Loucy (cell line): Measurements from ENCODE around the gene C12orf43.

Experiments used
- H2AFZ ChIP-seq: fragments of 200-600 bp; sonication (generic); 2 replicates; pipeline ENCODE4 v1.6.0; 2016; ENCODE audit warnings: antibody characterized with exemption, mild to moderate bottlenecking, low read length, moderate library complexity
- H3F3A ChIP-seq: fragments of 200-600 bp; 2 replicates; pipeline ENCODE4 v1.6.0; 2016; ENCODE audit warnings: antibody characterized with exemption, low read depth, mild to moderate bottlenecking
- H3K27me3 ChIP-seq: fragments of 200-600 bp; sonication (generic); 2 replicates; pipeline ENCODE4 v1.6.1; 2014; ENCODE audit warnings: low read length, mild to moderate bottlenecking; ENCODE audit not compliant: insufficient read depth, poor library complexity, severe bottlenecking
- H3K36me3 ChIP-seq: fragments of 200-600 bp; sonication (generic); 2 replicates; pipeline ENCODE4 v1.6.1; 2016; ENCODE audit warnings: low read length; ENCODE audit not compliant: insufficient read depth
- H3K4me1 ChIP-seq: fragments of 200-600 bp; sonication (generic); 2 replicates; pipeline ENCODE4 v1.5.1; 2014; ENCODE audit warnings: low read length, mild to moderate bottlenecking; ENCODE audit not compliant: insufficient read depth, poor library complexity, severe bottlenecking
- H3K4me2 ChIP-seq: fragments of 200-600 bp; sonication (generic); 2 replicates; pipeline ENCODE4 v1.6.0; 2014; ENCODE audit warnings: antibody characterized with exemption, low read length, low read depth, mild to moderate bottlenecking; ENCODE audit not compliant: poor library complexity, severe bottlenecking
- H3K4me3 ChIP-seq: fragments of 200-600 bp; sonication (generic); 2 replicates; pipeline ENCODE4 v1.5.1; 2014; ENCODE audit warnings: low read length, mild to moderate bottlenecking, mixed read lengths; ENCODE audit not compliant: poor library complexity, severe bottlenecking
- H3K79me2 ChIP-seq: fragments of 200-600 bp; sonication (generic); 2 replicates; pipeline ENCODE4 v1.6.1; 2014; ENCODE audit warnings: low read length; ENCODE audit not compliant: insufficient read depth
- H3K9ac ChIP-seq: fragments of 200-600 bp; sonication (generic); 2 replicates; pipeline ENCODE4 v1.6.0; 2014; ENCODE audit warnings: mild to moderate bottlenecking, low read depth, low read length, moderate library complexity; ENCODE audit not compliant: poor library complexity, severe bottlenecking
- H3K9me2 ChIP-seq: fragments of 200-600 bp; sonication (generic); replicated peaks from 2 replicates; pipeline ENCODE4 v1.6.1; 2016; ENCODE audit warnings: low read depth, low read length, mixed read lengths
- H3K9me3 ChIP-seq: fragments of 200-600 bp; sonication (generic); 2 replicates; pipeline ENCODE4 v1.6.1; 2014; ENCODE audit warnings: mild to moderate bottlenecking, antibody characterized with exemption, low read length, low read depth; ENCODE audit not compliant: insufficient read depth
- H4K20me1 ChIP-seq: fragments of 200-600 bp; sonication (generic); 2 replicates; pipeline ENCODE4 v1.6.0; 2014; ENCODE audit warnings: antibody characterized with exemption, low read length, mild to moderate bottlenecking; ENCODE audit not compliant: insufficient read depth, poor library complexity, severe bottlenecking
- EZH2phosphoT487 ChIP-seq: fragments of 200-600 bp; IDR thresholded peaks from 2 replicates; pipeline ENCODE4 v1.6.1; 2018; ENCODE audit warnings: antibody characterized with exemption, mild to moderate bottlenecking, moderate library complexity, borderline replicate concordance
- TF ChIP-seq, protein P1 (sequence below): fragments of 200-600 bp; sonication (generic); conservative IDR thresholded peaks from 2 replicates; pipeline ENCODE4 v1.5.1; 2014; ENCODE audit warnings: mild to moderate bottlenecking, antibody characterized with exemption, low read length

C12orf43 gene

GRCh38 chr12:120988234-120988633, 28.1 kb downstream of the C12orf43 start:
- Histone ChIP-seq H3F3A (no peaks in the 10 kb centered on the region), H3K36me3 (no peaks in the 10 kb centered on the region), H4K20me1 (no peaks in the 10 kb centered on the region), H3K4me1 (peaks cover 3% of the 10 kb centered on the region), H2AFZ (no peak overlapping the region), H3K27me3 (no peaks in the 10 kb centered on the region), H3K4me3 (no peak overlapping the region), H3K79me2 (no peaks in the 10 kb centered on the region), H3K9me2 (no peaks in the 10 kb centered on the region), H3K4me2 (no peak overlapping the region), H3K9ac (no peak overlapping the region), H3K9me3 (no peaks in the 10 kb centered on the region)
- TF ChIP-seq, protein P1, sequence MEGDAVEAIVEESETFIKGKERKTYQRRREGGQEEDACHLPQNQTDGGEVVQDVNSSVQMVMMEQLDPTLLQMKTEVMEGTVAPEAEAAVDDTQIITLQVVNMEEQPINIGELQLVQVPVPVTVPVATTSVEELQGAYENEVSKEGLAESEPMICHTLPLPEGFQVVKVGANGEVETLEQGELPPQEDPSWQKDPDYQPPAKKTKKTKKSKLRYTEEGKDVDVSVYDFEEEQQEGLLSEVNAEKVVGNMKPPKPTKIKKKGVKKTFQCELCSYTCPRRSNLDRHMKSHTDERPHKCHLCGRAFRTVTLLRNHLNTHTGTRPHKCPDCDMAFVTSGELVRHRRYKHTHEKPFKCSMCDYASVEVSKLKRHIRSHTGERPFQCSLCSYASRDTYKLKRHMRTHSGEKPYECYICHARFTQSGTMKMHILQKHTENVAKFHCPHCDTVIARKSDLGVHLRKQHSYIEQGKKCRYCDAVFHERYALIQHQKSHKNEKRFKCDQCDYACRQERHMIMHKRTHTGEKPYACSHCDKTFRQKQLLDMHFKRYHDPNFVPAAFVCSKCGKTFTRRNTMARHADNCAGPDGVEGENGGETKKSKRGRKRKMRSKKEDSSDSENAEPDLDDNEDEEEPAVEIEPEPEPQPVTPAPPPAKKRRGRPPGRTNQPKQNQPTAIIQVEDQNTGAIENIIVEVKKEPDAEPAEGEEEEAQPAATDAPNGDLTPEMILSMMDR: no peak
- TF ChIP-seq EZH2phosphoT487: no peak

GRCh38 chr12:120984351-120984898, 31.9 kb downstream of the C12orf43 start:
- no peaks in the 10 kb centered on the region for H4K20me1 ChIP-seq
- no peak overlapping the region for H3K9ac ChIP-seq
- no peaks in the 10 kb centered on the region for H3F3A ChIP-seq
- peaks cover 3% of the 10 kb centered on the region for H3K4me1 ChIP-seq
- H3K36me3 ChIP-seq: no peaks in the 10 kb centered on the region
- H3K9me2 ChIP-seq: no peaks in the 10 kb centered on the region
- TF ChIP-seq EZH2phosphoT487: no peak
- TF ChIP-seq, protein P1: no peak
- H3K4me3 ChIP-seq: no peak overlapping the region
- H3K9me3 ChIP-seq: no peaks in the 10 kb centered on the region
- H2AFZ ChIP-seq: peak overlapping the region; percentile 82
- H3K79me2 ChIP-seq: no peaks in the 10 kb centered on the region
- no peak overlapping the region for H3K4me2 ChIP-seq
- H3K27me3 ChIP-seq: no peaks in the 10 kb centered on the region

GRCh38 chr12:120983759-120984158, 32.5 kb downstream of the C12orf43 start:
- H3K4me3 ChIP-seq: no peak overlapping the region

More at GRCh38 chr12:120983759-120984158, 32.5 kb downstream of the C12orf43 start:
- Histone ChIP-seq H3K9ac (no peak overlapping the region), H3K36me3 (no peaks in the 10 kb centered on the region), H3K27me3 (no peaks in the 10 kb centered on the region), H3F3A (no peaks in the 10 kb centered on the region), H4K20me1 (no peaks in the 10 kb centered on the region), H3K9me2 (no peaks in the 10 kb centered on the region), H2AFZ (peak overlapping the region; percentile 82; the same call in 1 of the 2 replicates), H3K4me2 (no peak overlapping the region), H3K79me2 (no peaks in the 10 kb centered on the region), H3K9me3 (no peaks in the 10 kb centered on the region), H3K4me1 (peaks cover 3% of the 10 kb centered on the region)
- TF ChIP-seq, protein P1: no peak
